Measurements from ENCODE around the gene SORBS1.

Gene SORBS1

GRCh38 chr10:95474228-95475002 lies 86.8 kb downstream of the SORBS1 start:
- ChIA-PET POLR2A (interaction anchor here (1.0 kb wide), 1 partner anchor 8 kb away, joined by 4 read pairs; no protein-coding TSS in a partner anchor), CTCF (interaction anchor here (0.8 to 1.2 kb wide), 2 partner anchors 34 to 126 kb away, joined by 3 read pairs; no protein-coding TSS in a partner anchor)
- Histone ChIP-seq H3K4me1 (ENCODE audit: control insufficient read depth, insufficient read depth, low read length) (peaks cover 26% of the 10 kb centered on the region), H3K27ac (ENCODE audit: extremely low read depth, low read depth, low read length) (peak overlapping the region; percentile 18), H3K36me3 (ENCODE audit: control insufficient read depth in 2 of 2, insufficient read depth in 1 of 2, low read length in 2 of 2) (no peaks in the 10 kb centered on the region), H3K4me3 (ENCODE audit: low read depth, low read length) (no peak overlapping the region), H3K9me3 (ENCODE audit: control insufficient read depth, insufficient read depth, low read depth, low read length) (no peaks in the 10 kb centered on the region)
- peak; percentile 81 for TF ChIP-seq PRDM6 (tag by site-specific recombination; IDR thresholded peaks at IDR 0.05)
- no peak for TF ChIP-seq ZNF211 (tag by site-specific recombination; IDR thresholded peaks at IDR 0.05; ENCODE audit: low read depth)
- TF ChIP-seq ZNF391 (tag by site-specific recombination; IDR thresholded peaks at IDR 0.05; ENCODE audit: borderline replicate concordance, low read depth): no peak
- TF ChIP-seq ZBTB11 (tag by site-specific recombination; conservative IDR thresholded peaks at IDR 0.05; ENCODE audit: low read depth): peak; percentile 77
- TF ChIP-seq ZNF335 (tag by site-specific recombination; conservative IDR thresholded peaks at IDR 0.05): peak; percentile 29; the same call in 1 of the 2 replicates
- TF ChIP-seq ZNF843 (tag by site-specific recombination; IDR thresholded peaks at IDR 0.05): peak; percentile 88
- peak; percentile 80 for TF ChIP-seq OSR2 (tag by site-specific recombination; IDR thresholded peaks at IDR 0.05)
- TF ChIP-seq ZNF571 (tag by site-specific recombination; IDR thresholded peaks at IDR 0.05): no peak
- peak; percentile 69; the same call in 1 of the 2 replicates for TF ChIP-seq TRIM28 (IDR thresholded peaks at IDR 0.05; ENCODE audit: borderline replicate concordance, low read length)
- TF ChIP-seq ZFP69B (tag by site-specific recombination; IDR thresholded peaks at IDR 0.05): 0 out of 2 replicates have a peak, but pooled peaks have one; percentile 31
- peak; percentile 22 for TF ChIP-seq ZBTB8A (tag by site-specific recombination; IDR thresholded peaks at IDR 0.05)
- 0 out of 2 replicates have a peak, but pooled peaks have one; percentile 10 for TF ChIP-seq ZNF558 (tag by site-specific recombination; IDR thresholded peaks at IDR 0.05)
- peak; percentile 78 for TF ChIP-seq TCF7L2 (IDR thresholded peaks at IDR 0.05; ENCODE audit: borderline replicate concordance, low read depth, low read length)
- TF ChIP-seq ZBTB1 (tag by site-specific recombination; IDR thresholded peaks at IDR 0.05): 0 out of 2 replicates have a peak, but pooled peaks have one; percentile 44
- TF ChIP-seq PRDM4 (tag by site-specific recombination; IDR thresholded peaks at IDR 0.05): peak; percentile 98
- peak; percentile 73 for TF ChIP-seq ZSCAN30 (tag by site-specific recombination; IDR thresholded peaks at IDR 0.05)
- TF ChIP-seq, protein P1, sequence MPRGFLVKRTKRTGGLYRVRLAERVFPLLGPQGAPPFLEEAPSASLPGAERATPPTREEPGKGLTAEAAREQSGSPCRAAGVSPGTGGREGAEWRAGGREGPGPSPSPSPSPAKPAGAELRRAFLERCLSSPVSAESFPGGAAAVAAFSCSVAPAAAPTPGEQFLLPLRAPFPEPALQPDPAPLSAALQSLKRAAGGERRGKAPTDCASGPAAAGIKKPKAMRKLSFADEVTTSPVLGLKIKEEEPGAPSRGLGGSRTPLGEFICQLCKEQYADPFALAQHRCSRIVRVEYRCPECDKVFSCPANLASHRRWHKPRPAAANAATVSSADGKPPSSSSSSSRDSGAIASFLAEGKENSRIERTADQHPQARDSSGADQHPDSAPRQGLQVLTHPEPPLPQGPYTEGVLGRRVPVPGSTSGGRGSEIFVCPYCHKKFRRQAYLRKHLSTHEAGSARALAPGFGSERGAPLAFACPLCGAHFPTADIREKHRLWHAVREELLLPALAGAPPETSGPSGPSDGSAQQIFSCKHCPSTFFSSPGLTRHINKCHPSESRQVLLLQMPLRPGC (tag by site-specific recombination; IDR thresholded peaks at IDR 0.05): peak; percentile 34; the same call in 1 of the 2 replicates
- TF ChIP-seq ZNF658 (tag by site-specific recombination; IDR thresholded peaks at IDR 0.05): no peak
- TF ChIP-seq YY1 (tag by site-specific recombination; IDR thresholded peaks at IDR 0.05): peak; percentile 14; the same call in 1 of the 2 replicates
- TF ChIP-seq SP7 (tag by site-specific recombination; IDR thresholded peaks at IDR 0.05): peak; percentile 25; the same call in 1 of the 2 replicates
- TF ChIP-seq, protein P2, sequence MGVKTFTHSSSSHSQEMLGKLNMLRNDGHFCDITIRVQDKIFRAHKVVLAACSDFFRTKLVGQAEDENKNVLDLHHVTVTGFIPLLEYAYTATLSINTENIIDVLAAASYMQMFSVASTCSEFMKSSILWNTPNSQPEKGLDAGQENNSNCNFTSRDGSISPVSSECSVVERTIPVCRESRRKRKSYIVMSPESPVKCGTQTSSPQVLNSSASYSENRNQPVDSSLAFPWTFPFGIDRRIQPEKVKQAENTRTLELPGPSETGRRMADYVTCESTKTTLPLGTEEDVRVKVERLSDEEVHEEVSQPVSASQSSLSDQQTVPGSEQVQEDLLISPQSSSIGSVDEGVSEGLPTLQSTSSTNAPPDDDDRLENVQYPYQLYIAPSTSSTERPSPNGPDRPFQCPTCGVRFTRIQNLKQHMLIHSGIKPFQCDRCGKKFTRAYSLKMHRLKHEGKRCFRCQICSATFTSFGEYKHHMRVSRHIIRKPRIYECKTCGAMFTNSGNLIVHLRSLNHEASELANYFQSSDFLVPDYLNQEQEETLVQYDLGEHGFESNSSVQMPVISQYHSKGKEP (tag by site-specific recombination; IDR thresholded peaks at IDR 0.05): peak; percentile 72
- TF ChIP-seq, protein P3, sequence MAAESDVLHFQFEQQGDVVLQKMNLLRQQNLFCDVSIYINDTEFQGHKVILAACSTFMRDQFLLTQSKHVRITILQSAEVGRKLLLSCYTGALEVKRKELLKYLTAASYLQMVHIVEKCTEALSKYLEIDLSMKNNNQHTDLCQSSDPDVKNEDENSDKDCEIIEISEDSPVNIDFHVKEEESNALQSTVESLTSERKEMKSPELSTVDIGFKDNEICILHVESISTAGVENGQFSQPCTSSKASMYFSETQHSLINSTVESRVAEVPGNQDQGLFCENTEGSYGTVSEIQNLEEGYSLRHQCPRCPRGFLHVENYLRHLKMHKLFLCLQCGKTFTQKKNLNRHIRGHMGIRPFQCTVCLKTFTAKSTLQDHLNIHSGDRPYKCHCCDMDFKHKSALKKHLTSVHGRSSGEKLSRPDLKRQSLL (tag by site-specific recombination; IDR thresholded peaks at IDR 0.05): no peak
- TF ChIP-seq WT1 (tag by site-specific recombination; IDR thresholded peaks at IDR 0.05): peak; percentile 85

Data from HEK293 (cell line).